Fibroblast of lung (primary cell): ENCODE data around the gene APH1A.

Experiments
- CTCF ChIP-seq, 2 donors: IDR thresholded peaks in 1 of 2; conservative IDR thresholded peaks in 1 of 2; 1 replicate in 1 of 2; 2 replicates in 1 of 2; pipeline ENCODE4 v1.5.1; 2011 to 2012; ENCODE audit warnings: low read length in 2 of 2, control low read depth in 1 of 2, inconsistent platforms in 1 of 2, low read depth in 1 of 2, mild to moderate bottlenecking in 1 of 2
- EZH2 ChIP-seq: IDR thresholded peaks from 2 replicates; pipeline ENCODE4 v1.5.1; 2012; ENCODE audit warnings: low read length, control low read depth, mild to moderate bottlenecking; ENCODE audit errors: missing control alignments

- TF ChIP-seq CTCF (conservative IDR thresholded peaks at IDR 0.05 in 1 of 2, IDR thresholded peaks at IDR 0.05 in 1 of 2; ENCODE audit: low read depth in 1 of 2, low read length in 2 of 2) (no peak), EZH2 (no peak)
Measured at GRCh38 chr1:150295476-150295875, 26.7 kb upstream of the APH1A start.
